ENCODE measurements around the gene ZNF730.
"Not testable (repeated sequence)": the region's sequence is repeated elsewhere in the genome, so short reads cannot be mapped to it uniquely, and the experiment has no call there.

ZNF730 gene

GRCh38 chr19:23116802-23117571 is at the start of gene ZNF730:
TSS of gene ZNF730 (plus strand) at chr19:23117025. CDS start at chr19:23117174, 149 bp downstream.
- Histone ChIP-seq H3K4me3 (ENCODE audit: low read length in 2 of 2) (peak within 1 kb of the TSS; percentile 33 to 66), H3K9ac (ENCODE audit: low read length in 2 of 2) (peak within 1 kb of the TSS in 1 of 2 donors; percentile 21), H3K9me3 (ENCODE audit: control insufficient read depth in 2 of 2, low read length in 2 of 2) (no peaks in the 10 kb centered on the region), H3K4me1 (ENCODE audit: control insufficient read depth, insufficient read depth, low read length) (peaks cover 5% of the 10 kb centered on the region), H3K27ac (ENCODE audit: low read length) (no peak within 1 kb of the TSS), H3K36me3 (ENCODE audit: control insufficient read depth in 2 of 2, insufficient read depth in 2 of 2, low read length in 2 of 2) (no peaks in the 10 kb centered on the region), H3K27me3 (ENCODE audit: control insufficient read depth in 1 of 2, insufficient read depth in 2 of 2, low read length in 2 of 2) (peaks cover 4 to 6% of the 10 kb centered on the region in 2 donors)

- H3K9ac ChIP-seq (ENCODE audit: low read length in 2 of 2), result no peak overlapping the region
- no peaks in the 10 kb centered on the region for H3K36me3 ChIP-seq (ENCODE audit: control insufficient read depth in 2 of 2, insufficient read depth in 2 of 2, low read length in 2 of 2)
- H3K4me1 ChIP-seq (ENCODE audit: control insufficient read depth, insufficient read depth, low read length), result peaks cover 5% of the 10 kb centered on the region
- no peak overlapping the region for H3K27ac ChIP-seq (ENCODE audit: low read length)
- H3K27me3 ChIP-seq (ENCODE audit: control insufficient read depth in 1 of 2, insufficient read depth in 2 of 2, low read length in 2 of 2), result peaks cover 11 to 14% of the 10 kb centered on the region in 2 donors
- H3K9me3 ChIP-seq (ENCODE audit: control insufficient read depth in 2 of 2, low read length in 2 of 2), result no peaks in the 10 kb centered on the region
- peak overlapping the region in 1 of 2 donors; percentile 55 for H3K4me3 ChIP-seq (ENCODE audit: low read length in 2 of 2)
Observed at GRCh38 chr19:23070353-23071146, 46.3 kb upstream of the ZNF730 start.

GRCh38 chr19:23071147-23071511 is 45.7 kb upstream of the ZNF730 start:
- Histone ChIP-seq H3K4me3 (ENCODE audit: low read length in 2 of 2) (peak overlapping the region in 1 of 2 donors; percentile 55), H3K36me3 (ENCODE audit: control insufficient read depth in 2 of 2, insufficient read depth in 2 of 2, low read length in 2 of 2) (no peaks in the 10 kb centered on the region), H3K4me1 (ENCODE audit: control insufficient read depth, insufficient read depth, low read length) (peaks cover 5% of the 10 kb centered on the region), H3K9ac (ENCODE audit: low read length in 2 of 2) (no peak overlapping the region), H3K27ac (ENCODE audit: low read length) (no peak overlapping the region), H3K27me3 (ENCODE audit: control insufficient read depth in 1 of 2, insufficient read depth in 2 of 2, low read length in 2 of 2) (peaks cover 11 to 14% of the 10 kb centered on the region in 2 donors), H3K9me3 (ENCODE audit: control insufficient read depth in 2 of 2, low read length in 2 of 2) (no peaks in the 10 kb centered on the region)

GRCh38 chr19:23075031-23075733 is 41.6 kb upstream of the ZNF730 start:
- Histone ChIP-seq H3K9me3 (ENCODE audit: control insufficient read depth in 2 of 2, low read length in 2 of 2) (no peaks in the 10 kb centered on the region), H3K4me3 (ENCODE audit: low read length in 2 of 2) (peak overlapping the region; percentile 46 to 72), H3K9ac (ENCODE audit: low read length in 2 of 2) (no peak overlapping the region), H3K27ac (ENCODE audit: low read length) (no peak overlapping the region), H3K4me1 (ENCODE audit: control insufficient read depth, insufficient read depth, low read length) (peaks cover 5% of the 10 kb centered on the region), H3K36me3 (ENCODE audit: control insufficient read depth in 2 of 2, insufficient read depth in 2 of 2, low read length in 2 of 2) (no peaks in the 10 kb centered on the region), H3K27me3 (ENCODE audit: control insufficient read depth in 1 of 2, insufficient read depth in 2 of 2, low read length in 2 of 2) (peaks cover 8% of the 10 kb centered on the region in 2 donors)

GRCh38 chr19:23077776-23078175 is 39.0 kb upstream of the ZNF730 start:
- not testable (repeated sequence) for H3K27me3 ChIP-seq (ENCODE audit: control insufficient read depth in 1 of 2, insufficient read depth in 2 of 2, low read length in 2 of 2); H3K27ac ChIP-seq (ENCODE audit: low read length); H3K9ac ChIP-seq (ENCODE audit: low read length in 2 of 2); H3K4me3 ChIP-seq (ENCODE audit: low read length in 2 of 2); H3K9me3 ChIP-seq (ENCODE audit: control insufficient read depth in 2 of 2, low read length in 2 of 2); H3K4me1 ChIP-seq (ENCODE audit: control insufficient read depth, insufficient read depth, low read length); H3K36me3 ChIP-seq (ENCODE audit: control insufficient read depth in 2 of 2, insufficient read depth in 2 of 2, low read length in 2 of 2)

- Histone ChIP-seq H3K36me3 (ENCODE audit: control insufficient read depth in 2 of 2, insufficient read depth in 2 of 2, low read length in 2 of 2) (peaks cover 0 to 2% of the 10 kb centered on the region in 2 donors), H3K9me3 (ENCODE audit: control insufficient read depth in 2 of 2, low read length in 2 of 2) (peaks cover 2 to 8% of the 10 kb centered on the region in 2 donors), H3K4me1 (ENCODE audit: control insufficient read depth, insufficient read depth, low read length) (no peaks in the 10 kb centered on the region), H3K4me3 (ENCODE audit: low read length in 2 of 2) (no peak overlapping the region), H3K27me3 (ENCODE audit: control insufficient read depth in 1 of 2, insufficient read depth in 2 of 2, low read length in 2 of 2) (no peaks in the 10 kb centered on the region), H3K9ac (ENCODE audit: low read length in 2 of 2) (no peak overlapping the region), H3K27ac (ENCODE audit: low read length) (no peak overlapping the region)
Observed at GRCh38 chr19:23093832-23094231, 23.0 kb upstream of the ZNF730 start.

- no peak overlapping the region for H3K9ac ChIP-seq (ENCODE audit: low read length in 2 of 2)
- H3K4me3 ChIP-seq (ENCODE audit: low read length in 2 of 2), result no peak overlapping the region
- H3K36me3 ChIP-seq (ENCODE audit: control insufficient read depth in 2 of 2, insufficient read depth in 2 of 2, low read length in 2 of 2), result peaks cover 0 to 2% of the 10 kb centered on the region in 2 donors
- peaks cover 2 to 6% of the 10 kb centered on the region in 2 donors for H3K9me3 ChIP-seq (ENCODE audit: control insufficient read depth in 2 of 2, low read length in 2 of 2)
- H3K4me1 ChIP-seq (ENCODE audit: control insufficient read depth, insufficient read depth, low read length), result no peaks in the 10 kb centered on the region
- no peak overlapping the region for H3K27ac ChIP-seq (ENCODE audit: low read length)
- no peaks in the 10 kb centered on the region for H3K27me3 ChIP-seq (ENCODE audit: control insufficient read depth in 1 of 2, insufficient read depth in 2 of 2, low read length in 2 of 2)
Observed at GRCh38 chr19:23095418-23095817, 21.4 kb upstream of the ZNF730 start.

GRCh38 chr19:23098286-23098685 is 18.5 kb upstream of the ZNF730 start:
- Histone ChIP-seq H3K4me1 (ENCODE audit: control insufficient read depth, insufficient read depth, low read length) (no peaks in the 10 kb centered on the region), H3K9ac (ENCODE audit: low read length in 2 of 2) (no peak overlapping the region), H3K4me3 (ENCODE audit: low read length in 2 of 2) (no peak overlapping the region), H3K27ac (ENCODE audit: low read length) (no peak overlapping the region), H3K36me3 (ENCODE audit: control insufficient read depth in 2 of 2, insufficient read depth in 2 of 2, low read length in 2 of 2) (peaks cover 0 to 2% of the 10 kb centered on the region in 2 donors), H3K27me3 (ENCODE audit: control insufficient read depth in 1 of 2, insufficient read depth in 2 of 2, low read length in 2 of 2) (no peaks in the 10 kb centered on the region), H3K9me3 (ENCODE audit: control insufficient read depth in 2 of 2, low read length in 2 of 2) (peaks cover 2 to 6% of the 10 kb centered on the region in 2 donors)

GRCh38 chr19:23098988-23099387 is 17.8 kb upstream of the ZNF730 start:
- no peak overlapping the region for H3K4me3 ChIP-seq (ENCODE audit: low read length in 2 of 2)
- H3K9ac ChIP-seq (ENCODE audit: low read length in 2 of 2), result no peak overlapping the region
- H3K27ac ChIP-seq (ENCODE audit: low read length), result no peak overlapping the region
- H3K4me1 ChIP-seq (ENCODE audit: control insufficient read depth, insufficient read depth, low read length), result no peaks in the 10 kb centered on the region
- peaks cover 0 to 2% of the 10 kb centered on the region in 2 donors for H3K36me3 ChIP-seq (ENCODE audit: control insufficient read depth in 2 of 2, insufficient read depth in 2 of 2, low read length in 2 of 2)
- no peaks in the 10 kb centered on the region for H3K27me3 ChIP-seq (ENCODE audit: control insufficient read depth in 1 of 2, insufficient read depth in 2 of 2, low read length in 2 of 2)
- peaks cover 2 to 6% of the 10 kb centered on the region in 2 donors for H3K9me3 ChIP-seq (ENCODE audit: control insufficient read depth in 2 of 2, low read length in 2 of 2)

- Histone ChIP-seq H3K36me3 (ENCODE audit: control insufficient read depth in 2 of 2, insufficient read depth in 2 of 2, low read length in 2 of 2) (peaks cover 0 to 2% of the 10 kb centered on the region in 2 donors), H3K4me1 (ENCODE audit: control insufficient read depth, insufficient read depth, low read length) (no peaks in the 10 kb centered on the region), H3K4me3 (ENCODE audit: low read length in 2 of 2) (no peak overlapping the region), H3K9ac (ENCODE audit: low read length in 2 of 2) (no peak overlapping the region), H3K27ac (ENCODE audit: low read length) (no peak overlapping the region), H3K9me3 (ENCODE audit: control insufficient read depth in 2 of 2, low read length in 2 of 2) (peaks cover 2 to 4% of the 10 kb centered on the region in 2 donors), H3K27me3 (ENCODE audit: control insufficient read depth in 1 of 2, insufficient read depth in 2 of 2, low read length in 2 of 2) (no peaks in the 10 kb centered on the region)
Observed at GRCh38 chr19:23099966-23100365, 16.9 kb upstream of the ZNF730 start.

Measured in stomach smooth muscle (tissue), 2 donors.